Measurements from ENCODE around the gene TUSC7. TPM values are rescaled to one million over a fixed set of nuclear protein-coding genes. Genes with fewer than 3 reads are reported as not detected.

The TUSC7 gene
- total RNA-seq, 5 donors from 2014 or later (not counting 1 experiment from before 2014, with no cell fraction given): not detected

DNA sequence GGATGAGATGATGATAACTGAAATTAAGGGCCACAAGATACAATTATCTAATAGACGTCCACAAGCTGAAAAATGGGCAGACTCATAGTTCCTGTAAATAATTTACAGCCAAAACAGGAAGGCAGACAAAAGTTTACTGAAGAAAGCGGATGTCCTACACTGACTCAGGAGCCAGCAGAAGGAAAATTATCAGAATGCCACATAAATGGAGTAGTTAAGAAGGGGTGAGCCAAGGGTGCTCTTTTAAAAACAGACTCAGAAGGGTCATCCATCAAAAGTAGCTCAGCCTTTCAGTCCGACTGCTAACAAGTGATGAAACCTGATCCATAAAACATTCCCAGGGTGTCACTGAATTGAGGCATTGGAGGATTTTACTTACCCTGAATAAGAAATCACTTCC is 39.8 kb downstream of the TUSC7 start:
- Histone ChIP-seq H3K36me3 (ENCODE audit: control insufficient read depth in 2 of 2, extremely low read depth in 1 of 2, insufficient read depth in 1 of 2, low read length in 1 of 2) (no peaks in the 10 kb centered on the region), H3K4me1 (ENCODE audit: control insufficient read depth in 1 of 2, extremely low read depth in 1 of 2, insufficient read depth in 2 of 2, low read length in 2 of 2) (no peaks in the 10 kb centered on the region), H3K27ac (ENCODE audit: low read length) (no peak overlapping the region), H3K4me3 (ENCODE audit: control insufficient read depth in 1 of 2, extremely low read depth in 1 of 2, low read length in 1 of 2) (no peak overlapping the region), H3K27me3 (replicated peaks in 1 of 2; ENCODE audit: control insufficient read depth in 2 of 2, extremely low read depth in 1 of 2, insufficient read depth in 2 of 2, low read length in 1 of 2) (no peaks in the 10 kb centered on the region), H3K9me3 (no peaks in the 10 kb centered on the region)
- ChIA-PET POLR2A (no interaction called here), CTCF (interaction anchor here in 1 of 2 donors (1.6 kb wide), 1 partner anchor 10 kb away, joined by 4 read pairs; no protein-coding TSS in a partner anchor)
- H3K9me3 Mint-ChIP-seq: peaks cover 2 to 7% (median 3%) of the 10 kb centered on the region in 3 donors
- DNase-seq (no peak), ATAC-seq (replicated peaks in 1 of 4) (no peak)
- no peaks in the 10 kb centered on the region for H3K4me1 Mint-ChIP-seq
- WGBS (ENCODE audit: insufficient coverage): no CpG with 5 or more reads among the region's 3 CpGs
- H3K27ac Mint-ChIP-seq: no peak overlapping the region
- no peak overlapping the region for H3K4me3 Mint-ChIP-seq
- H3K36me3 Mint-ChIP-seq: no peaks in the 10 kb centered on the region
- no peaks in the 10 kb centered on the region for H3K27me3 Mint-ChIP-seq

DNA sequence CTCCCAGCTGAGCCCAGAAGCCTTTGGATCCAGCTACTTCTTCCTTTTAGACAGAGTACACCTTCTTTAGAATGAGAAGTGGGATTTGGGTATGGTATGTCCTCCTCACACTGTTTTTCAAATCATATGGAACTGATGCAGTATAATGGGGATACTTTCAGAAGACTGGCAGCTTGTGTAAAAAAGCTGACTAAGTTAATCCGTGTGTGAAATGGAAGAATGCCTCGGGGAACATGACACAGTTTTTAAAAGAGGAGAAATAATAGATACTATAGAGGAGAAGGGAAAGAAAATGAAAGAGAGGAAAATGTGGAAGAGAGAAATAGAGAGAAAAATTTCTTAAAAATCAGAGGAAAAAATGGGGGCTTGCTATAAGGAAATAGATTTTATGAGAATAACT is 47.7 kb downstream of the TUSC7 start:
- Histone ChIP-seq H3K27ac (ENCODE audit: low read length) (no peak overlapping the region), H3K4me1 (ENCODE audit: control insufficient read depth in 1 of 2, extremely low read depth in 1 of 2, insufficient read depth in 2 of 2, low read length in 2 of 2) (no peaks in the 10 kb centered on the region), H3K36me3 (ENCODE audit: control insufficient read depth in 2 of 2, extremely low read depth in 1 of 2, insufficient read depth in 1 of 2, low read length in 1 of 2) (no peaks in the 10 kb centered on the region), H3K27me3 (replicated peaks in 1 of 2; ENCODE audit: control insufficient read depth in 2 of 2, extremely low read depth in 1 of 2, insufficient read depth in 2 of 2, low read length in 1 of 2) (no peaks in the 10 kb centered on the region), H3K4me3 (ENCODE audit: control insufficient read depth in 1 of 2, extremely low read depth in 1 of 2, low read length in 1 of 2) (no peak overlapping the region), H3K9me3 (no peaks in the 10 kb centered on the region)
- ChIA-PET CTCF (interaction anchor here in 1 of 2 donors (0.6 to 1.4 kb wide), 2 partner anchors 9 to 14 kb away, joined by 3 read pairs; no protein-coding TSS in a partner anchor), POLR2A (no interaction called here)
- H3K27ac Mint-ChIP-seq: no peak overlapping the region
- H3K4me3 Mint-ChIP-seq: no peak overlapping the region
- ATAC-seq (replicated peaks in 1 of 4): no peak
- no peak for DNase-seq
- no peaks in the 10 kb centered on the region for H3K36me3 Mint-ChIP-seq
- no peaks in the 10 kb centered on the region for H3K27me3 Mint-ChIP-seq
- H3K9me3 Mint-ChIP-seq: peaks cover 0 to 6% (median 0%) of the 10 kb centered on the region in 3 donors
- no peaks in the 10 kb centered on the region for H3K4me1 Mint-ChIP-seq
- 61% methylated on average over 2 of the region's 2 CpGs for WGBS (ENCODE audit: insufficient coverage)

DNA sequence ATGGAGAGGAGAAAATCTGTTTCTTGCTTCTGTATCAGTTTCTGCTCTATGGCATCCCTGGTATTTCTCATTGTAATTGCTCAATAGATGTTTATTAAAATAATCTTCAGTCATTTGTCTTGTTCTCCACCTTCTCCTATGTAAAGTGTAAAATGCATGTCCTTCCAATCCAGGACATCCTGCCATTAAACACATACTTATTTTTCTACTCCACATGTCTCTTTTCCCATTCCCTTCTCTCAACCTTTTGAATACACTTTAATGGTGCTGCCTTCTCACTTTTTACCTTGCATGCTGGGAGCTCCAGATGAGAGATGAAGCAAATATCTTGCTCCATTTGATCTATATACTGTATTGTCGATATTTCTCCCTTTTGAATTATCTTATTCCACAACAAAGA is 49.7 kb downstream of the TUSC7 start:
- peaks cover 0 to 4% (median 0%) of the 10 kb centered on the region in 3 donors for H3K9me3 Mint-ChIP-seq
- no peaks in the 10 kb centered on the region for H3K27me3 Mint-ChIP-seq
- ATAC-seq (replicated peaks in 1 of 4): no peak

More for the DNA sequence above, 49.7 kb downstream of the TUSC7 start:
- H3K27ac Mint-ChIP-seq: no peak overlapping the region
- ChIA-PET POLR2A (no interaction called here), CTCF (interaction anchor here (1.0 to 1.1 kb wide), 2 partner anchors 10 to 12 kb away, joined by 3 to 4 read pairs; no protein-coding TSS in a partner anchor)
- no peak for DNase-seq
- Histone ChIP-seq H3K27ac (ENCODE audit: low read length) (no peak overlapping the region), H3K9me3 (no peaks in the 10 kb centered on the region), H3K4me1 (ENCODE audit: control insufficient read depth in 1 of 2, extremely low read depth in 1 of 2, insufficient read depth in 2 of 2, low read length in 2 of 2) (no peaks in the 10 kb centered on the region), H3K36me3 (ENCODE audit: control insufficient read depth in 2 of 2, extremely low read depth in 1 of 2, insufficient read depth in 1 of 2, low read length in 1 of 2) (no peaks in the 10 kb centered on the region), H3K27me3 (replicated peaks in 1 of 2; ENCODE audit: control insufficient read depth in 2 of 2, extremely low read depth in 1 of 2, insufficient read depth in 2 of 2, low read length in 1 of 2) (no peaks in the 10 kb centered on the region), H3K4me3 (ENCODE audit: control insufficient read depth in 1 of 2, extremely low read depth in 1 of 2, low read length in 1 of 2) (no peak overlapping the region)
- H3K4me1 Mint-ChIP-seq: no peaks in the 10 kb centered on the region
- no peaks in the 10 kb centered on the region for H3K36me3 Mint-ChIP-seq
- no CpG with 5 or more reads among the region's 1 CpG for WGBS (ENCODE audit: insufficient coverage)
- H3K4me3 Mint-ChIP-seq: no peak overlapping the region

All from T-cell (primary cell).